ENCODE measurements around the gene MARK4.

GRCh38 chr19:45322311-45322710 lies 71.2 kb downstream of the MARK4 start:
- TF ChIP-seq, protein P1, sequence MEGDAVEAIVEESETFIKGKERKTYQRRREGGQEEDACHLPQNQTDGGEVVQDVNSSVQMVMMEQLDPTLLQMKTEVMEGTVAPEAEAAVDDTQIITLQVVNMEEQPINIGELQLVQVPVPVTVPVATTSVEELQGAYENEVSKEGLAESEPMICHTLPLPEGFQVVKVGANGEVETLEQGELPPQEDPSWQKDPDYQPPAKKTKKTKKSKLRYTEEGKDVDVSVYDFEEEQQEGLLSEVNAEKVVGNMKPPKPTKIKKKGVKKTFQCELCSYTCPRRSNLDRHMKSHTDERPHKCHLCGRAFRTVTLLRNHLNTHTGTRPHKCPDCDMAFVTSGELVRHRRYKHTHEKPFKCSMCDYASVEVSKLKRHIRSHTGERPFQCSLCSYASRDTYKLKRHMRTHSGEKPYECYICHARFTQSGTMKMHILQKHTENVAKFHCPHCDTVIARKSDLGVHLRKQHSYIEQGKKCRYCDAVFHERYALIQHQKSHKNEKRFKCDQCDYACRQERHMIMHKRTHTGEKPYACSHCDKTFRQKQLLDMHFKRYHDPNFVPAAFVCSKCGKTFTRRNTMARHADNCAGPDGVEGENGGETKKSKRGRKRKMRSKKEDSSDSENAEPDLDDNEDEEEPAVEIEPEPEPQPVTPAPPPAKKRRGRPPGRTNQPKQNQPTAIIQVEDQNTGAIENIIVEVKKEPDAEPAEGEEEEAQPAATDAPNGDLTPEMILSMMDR (IDR thresholded peaks at IDR 0.05 in 4 of 5, conservative IDR thresholded peaks at IDR 0.05 in 1 of 5): no peak
- no peak for TF ChIP-seq POLR2A (IDR thresholded peaks at IDR 0.05)
